ENCODE data around the gene KCNH2. TPM values are rescaled to one million over a fixed set of nuclear protein-coding genes. Genes with fewer than 3 reads are reported as not detected.
"Not testable (repeated sequence)": the region's sequence is repeated elsewhere in the genome, so short reads cannot be mapped to it uniquely, and the experiment has no call there.

KCNH2 gene
- total RNA-seq, 2 donors from 2014 or later: 3.6 to 5.3 TPM

DNA sequence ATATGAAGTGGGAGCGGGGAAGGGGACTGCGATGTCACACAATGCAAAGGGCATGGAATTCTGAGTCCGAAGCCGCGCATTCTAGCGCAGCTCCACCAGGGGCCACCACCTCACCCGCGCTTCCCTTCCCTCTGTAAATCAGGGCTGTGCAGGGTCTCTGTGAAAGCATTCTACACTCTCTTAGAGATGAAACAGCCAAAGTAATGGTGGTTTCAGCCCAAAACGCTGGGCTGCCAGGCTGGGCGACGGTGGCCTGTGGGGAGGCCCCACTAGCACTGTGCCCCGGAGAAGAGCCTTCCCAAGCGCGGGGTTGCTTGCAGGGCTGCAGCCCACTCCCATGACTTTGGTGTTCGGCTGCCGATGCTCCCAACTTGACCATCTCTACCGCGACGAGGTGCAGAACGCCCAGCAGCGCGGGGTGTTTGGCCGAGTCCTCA is 34.8 kb upstream of the KCNH2 start:
- H3K9me3 ChIP-seq: no peaks in the 10 kb centered on the region
- no peak overlapping the region for H3K27ac ChIP-seq
- H3K36me3 ChIP-seq (replicated peaks in 1 of 2; ENCODE audit: insufficient read depth in 1 of 2, low read depth in 2 of 2): no peaks in the 10 kb centered on the region
- H3K27me3 ChIP-seq: peaks cover 0 to 23% of the 10 kb centered on the region in 2 donors
- ATAC-seq (peak; percentile 41), DNase-seq (peak; percentile 25 to 57 (median 40))
- intact Hi-C loops (cut with DNase I): no loop called here
- 23 to 25% methylated on average over 19 of the region's 23 CpGs for WGBS, 2 donors
- peaks cover 28% of the 10 kb centered on the region for H3K4me1 ChIP-seq
- TF ChIP-seq, protein P1, sequence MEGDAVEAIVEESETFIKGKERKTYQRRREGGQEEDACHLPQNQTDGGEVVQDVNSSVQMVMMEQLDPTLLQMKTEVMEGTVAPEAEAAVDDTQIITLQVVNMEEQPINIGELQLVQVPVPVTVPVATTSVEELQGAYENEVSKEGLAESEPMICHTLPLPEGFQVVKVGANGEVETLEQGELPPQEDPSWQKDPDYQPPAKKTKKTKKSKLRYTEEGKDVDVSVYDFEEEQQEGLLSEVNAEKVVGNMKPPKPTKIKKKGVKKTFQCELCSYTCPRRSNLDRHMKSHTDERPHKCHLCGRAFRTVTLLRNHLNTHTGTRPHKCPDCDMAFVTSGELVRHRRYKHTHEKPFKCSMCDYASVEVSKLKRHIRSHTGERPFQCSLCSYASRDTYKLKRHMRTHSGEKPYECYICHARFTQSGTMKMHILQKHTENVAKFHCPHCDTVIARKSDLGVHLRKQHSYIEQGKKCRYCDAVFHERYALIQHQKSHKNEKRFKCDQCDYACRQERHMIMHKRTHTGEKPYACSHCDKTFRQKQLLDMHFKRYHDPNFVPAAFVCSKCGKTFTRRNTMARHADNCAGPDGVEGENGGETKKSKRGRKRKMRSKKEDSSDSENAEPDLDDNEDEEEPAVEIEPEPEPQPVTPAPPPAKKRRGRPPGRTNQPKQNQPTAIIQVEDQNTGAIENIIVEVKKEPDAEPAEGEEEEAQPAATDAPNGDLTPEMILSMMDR (IDR thresholded peaks at IDR 0.05): peak; percentile 11 to 53 (median 50)
- TF ChIP-seq POLR2A (IDR thresholded peaks at IDR 0.05): no peak
- H3K4me3 ChIP-seq: no peak overlapping the region

GRCh38 chr7:151012031-151012692 is 34.0 kb upstream of the KCNH2 start:
- no peak for TF ChIP-seq POLR2A (IDR thresholded peaks at IDR 0.05)
- TF ChIP-seq, protein P1 (IDR thresholded peaks at IDR 0.05): no peak
- no peak overlapping the region for H3K4me3 ChIP-seq
- no peaks in the 10 kb centered on the region for H3K36me3 ChIP-seq (replicated peaks in 1 of 2; ENCODE audit: insufficient read depth in 1 of 2, low read depth in 2 of 2)
- H3K4me1 ChIP-seq: peaks cover 23% of the 10 kb centered on the region
- ATAC-seq: no peak
- H3K27ac ChIP-seq: no peak overlapping the region
- no peak for DNase-seq
- WGBS, 2 donors: 47 to 60% methylated on average over 4 to 6 of the region's 6 CpGs
- H3K27me3 ChIP-seq: peaks cover 0 to 23% of the 10 kb centered on the region in 2 donors
- no peaks in the 10 kb centered on the region for H3K9me3 ChIP-seq
- intact Hi-C loops (cut with DNase I): no loop called here

DNA sequence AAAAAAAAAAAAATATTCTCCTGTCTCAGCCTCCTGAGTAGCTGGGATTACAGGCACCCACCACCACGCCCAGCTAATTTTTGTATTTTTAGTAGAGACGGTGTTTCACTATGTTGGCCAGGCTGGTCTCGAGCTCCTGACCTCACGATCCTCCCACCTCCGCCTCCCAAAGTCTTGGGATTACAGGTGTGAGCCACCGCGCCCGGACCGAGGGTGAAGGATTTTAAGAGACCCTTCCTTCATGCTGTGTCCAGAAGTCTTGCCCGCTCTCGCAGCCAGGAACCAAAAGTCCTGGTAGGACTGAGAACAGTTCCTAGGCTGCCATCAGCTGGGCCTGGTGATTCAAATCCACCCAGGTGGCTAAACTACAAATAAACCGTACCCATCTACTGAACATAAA is 33.5 kb upstream of the KCNH2 start:
- H3K36me3 ChIP-seq (replicated peaks in 1 of 2; ENCODE audit: insufficient read depth in 1 of 2, low read depth in 2 of 2); DNase-seq; ATAC-seq; intact Hi-C loops (cut with DNase I); H3K4me3 ChIP-seq; H3K27ac ChIP-seq; H3K9me3 ChIP-seq: not testable (repeated sequence)
- Histone ChIP-seq H3K27me3 (peaks cover 0 to 17% of the 10 kb centered on the region in 2 donors), H3K4me1 (peaks cover 23% of the 10 kb centered on the region)
- 82 to 83% methylated on average over 11 to 12 of the region's 12 CpGs for WGBS, 2 donors

DNA sequence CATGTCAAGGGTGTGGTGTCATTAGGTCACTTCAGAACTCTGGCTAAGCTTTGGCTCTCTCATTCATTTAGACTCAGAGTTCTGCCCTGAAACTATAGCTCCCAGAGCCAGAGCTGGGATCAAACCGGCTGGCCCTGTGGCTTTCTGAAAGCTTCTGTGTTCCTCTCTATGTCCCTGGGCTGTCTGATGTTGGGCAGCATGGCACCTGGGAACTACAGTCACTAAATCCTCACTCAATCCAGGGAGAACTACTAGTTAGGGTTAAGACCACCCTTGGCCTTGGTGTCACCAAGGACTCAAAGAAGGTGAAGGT is 32.9 kb upstream of the KCNH2 start:
- H3K9me3 ChIP-seq: no peaks in the 10 kb centered on the region
- intact Hi-C loops (cut with DNase I): no loop called here
- DNase-seq (no peak), ATAC-seq (no peak)
- peaks cover 23% of the 10 kb centered on the region for H3K4me1 ChIP-seq
- 38 to 63% methylated on average over 1 of the region's 1 CpG for WGBS, 2 donors
- no peak overlapping the region for H3K27ac ChIP-seq
- peaks cover 0 to 13% of the 10 kb centered on the region in 2 donors for H3K27me3 ChIP-seq
- H3K4me3 ChIP-seq: no peak overlapping the region
- no peaks in the 10 kb centered on the region for H3K36me3 ChIP-seq (replicated peaks in 1 of 2; ENCODE audit: insufficient read depth in 1 of 2, low read depth in 2 of 2)
- TF ChIP-seq, protein P1 (IDR thresholded peaks at IDR 0.05): no peak
- TF ChIP-seq POLR2A (IDR thresholded peaks at IDR 0.05): no peak

- WGBS, 2 donors: 39 to 60% methylated on average over 7 to 18 of the region's 18 CpGs
- Histone ChIP-seq H3K36me3 (replicated peaks in 1 of 2; ENCODE audit: insufficient read depth in 1 of 2, low read depth in 2 of 2) (no peaks in the 10 kb centered on the region), H3K4me3 (no peak overlapping the region), H3K4me1 (peaks cover 23% of the 10 kb centered on the region), H3K9me3 (no peaks in the 10 kb centered on the region), H3K27me3 (peaks cover 0 to 13% of the 10 kb centered on the region in 2 donors), H3K27ac (no peak overlapping the region)
- intact Hi-C loops (cut with DNase I): no loop called here
- TF ChIP-seq POLR2A (IDR thresholded peaks at IDR 0.05): no peak
- TF ChIP-seq, protein P1 (IDR thresholded peaks at IDR 0.05): no peak
- DNase-seq (no peak), ATAC-seq (no peak)
These were observed 32.4 kb upstream of the KCNH2 start for GRCh38 chr7:151010307-151011096.

All from body of pancreas (tissue), 4 donors.